Measurements from ENCODE around the gene PIP5KL1.

DNA sequence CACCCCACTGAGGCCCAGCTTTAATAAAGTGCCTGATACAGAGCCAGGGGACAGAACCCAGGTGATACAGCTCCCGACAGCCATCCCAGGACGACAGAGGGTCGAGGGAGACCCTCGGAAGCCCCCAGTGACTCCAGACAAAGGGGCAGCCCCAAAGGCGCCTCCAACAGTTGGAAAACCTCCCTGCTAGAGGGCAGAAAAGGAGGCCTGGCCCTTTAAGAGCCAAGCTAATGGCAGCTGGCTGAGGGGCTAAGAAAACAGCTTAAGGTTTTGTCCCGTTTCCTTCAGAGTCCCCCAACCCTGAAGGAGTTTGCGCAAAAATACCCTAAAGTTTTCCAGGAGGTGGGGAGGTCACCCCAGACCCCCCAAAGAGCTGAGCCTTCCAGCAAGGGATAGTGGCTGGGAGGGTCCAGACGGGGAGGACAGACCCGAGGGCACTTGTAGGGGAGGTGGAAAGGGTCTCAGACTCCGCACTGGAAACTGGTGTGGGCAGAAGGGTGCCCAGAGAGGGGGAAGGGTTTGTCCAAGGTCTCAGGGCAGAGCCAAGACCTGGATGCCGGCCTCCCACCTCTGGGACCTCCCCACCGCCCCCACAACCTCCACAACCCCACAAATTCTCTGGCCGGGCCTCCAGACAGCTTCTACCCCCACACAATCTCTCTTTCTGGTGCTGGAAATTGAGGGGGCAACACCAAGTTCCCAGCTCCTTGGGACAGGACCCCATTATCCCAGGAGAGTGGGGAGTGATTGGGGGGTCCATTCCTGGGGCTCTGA lies 44.9 kb downstream of the PIP5KL1 start:
- no peak for TF ChIP-seq POLR2A (IDR thresholded peaks at IDR 0.05; ENCODE audit: low read length)
- no peak for TF ChIP-seq GATA1 (IDR thresholded peaks at IDR 0.05; ENCODE audit: low read depth, low read length)
